C4-2B (cell line): ENCODE data around the gene USP36.

ENCODE experiments used
- ZFX ChIP-seq: fragments of 450-650 bp; IDR thresholded peaks from 2 replicates; pipeline ENCODE4 v1.6.1; 2017
- TF ChIP-seq, protein P1 (sequence below): fragments of 450-650 bp; conservative IDR thresholded peaks from 2 replicates; pipeline ENCODE4 v1.5.1; 2017; ENCODE audit warnings: mild to moderate bottlenecking

DNA sequence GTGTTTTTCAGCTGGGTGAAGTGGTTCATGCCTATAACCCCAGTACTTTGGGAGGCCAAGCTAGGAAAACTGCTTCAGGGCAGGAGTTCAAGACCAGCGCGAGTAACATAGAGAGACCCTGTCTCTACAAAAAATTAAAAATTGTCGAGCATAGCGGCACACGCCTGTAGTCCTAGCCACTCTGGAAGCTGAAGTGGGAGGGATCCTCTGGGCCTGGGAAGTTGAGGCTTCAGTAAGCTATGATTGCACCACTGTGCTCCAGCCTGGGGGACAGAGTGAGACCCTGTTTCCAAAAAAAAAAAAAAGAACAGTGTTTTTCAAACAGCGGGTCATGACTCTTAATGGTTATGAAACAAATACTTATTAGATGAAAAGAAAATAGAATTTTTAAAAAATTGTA is 56.3 kb downstream of the USP36 start:
- TF ChIP-seq, protein P1, sequence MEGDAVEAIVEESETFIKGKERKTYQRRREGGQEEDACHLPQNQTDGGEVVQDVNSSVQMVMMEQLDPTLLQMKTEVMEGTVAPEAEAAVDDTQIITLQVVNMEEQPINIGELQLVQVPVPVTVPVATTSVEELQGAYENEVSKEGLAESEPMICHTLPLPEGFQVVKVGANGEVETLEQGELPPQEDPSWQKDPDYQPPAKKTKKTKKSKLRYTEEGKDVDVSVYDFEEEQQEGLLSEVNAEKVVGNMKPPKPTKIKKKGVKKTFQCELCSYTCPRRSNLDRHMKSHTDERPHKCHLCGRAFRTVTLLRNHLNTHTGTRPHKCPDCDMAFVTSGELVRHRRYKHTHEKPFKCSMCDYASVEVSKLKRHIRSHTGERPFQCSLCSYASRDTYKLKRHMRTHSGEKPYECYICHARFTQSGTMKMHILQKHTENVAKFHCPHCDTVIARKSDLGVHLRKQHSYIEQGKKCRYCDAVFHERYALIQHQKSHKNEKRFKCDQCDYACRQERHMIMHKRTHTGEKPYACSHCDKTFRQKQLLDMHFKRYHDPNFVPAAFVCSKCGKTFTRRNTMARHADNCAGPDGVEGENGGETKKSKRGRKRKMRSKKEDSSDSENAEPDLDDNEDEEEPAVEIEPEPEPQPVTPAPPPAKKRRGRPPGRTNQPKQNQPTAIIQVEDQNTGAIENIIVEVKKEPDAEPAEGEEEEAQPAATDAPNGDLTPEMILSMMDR, result no peak
- no peak for TF ChIP-seq ZFX
